Lower leg skin (tissue), 3 donors: ENCODE results near the gene YIPF5.

Experiments used
- POLR2A ChIP-seq, 2 donors: fragments of 450-650 bp; IDR thresholded peaks; one replicate each; pipeline ENCODE4 v1.6.1; 2016 to 2017; ENCODE audit warnings: antibody characterized with exemption in 2 of 2, mild to moderate bottlenecking in 1 of 2, moderate library complexity in 1 of 2
- TF ChIP-seq, protein P1 (sequence below), 3 donors: fragments of 450-650 bp; IDR thresholded peaks; one replicate each; pipeline ENCODE4 v1.5.1; 2016; ENCODE audit warnings: antibody characterized with exemption in 3 of 3, mild to moderate bottlenecking in 3 of 3, moderate library complexity in 2 of 3

- TF ChIP-seq, protein P1, sequence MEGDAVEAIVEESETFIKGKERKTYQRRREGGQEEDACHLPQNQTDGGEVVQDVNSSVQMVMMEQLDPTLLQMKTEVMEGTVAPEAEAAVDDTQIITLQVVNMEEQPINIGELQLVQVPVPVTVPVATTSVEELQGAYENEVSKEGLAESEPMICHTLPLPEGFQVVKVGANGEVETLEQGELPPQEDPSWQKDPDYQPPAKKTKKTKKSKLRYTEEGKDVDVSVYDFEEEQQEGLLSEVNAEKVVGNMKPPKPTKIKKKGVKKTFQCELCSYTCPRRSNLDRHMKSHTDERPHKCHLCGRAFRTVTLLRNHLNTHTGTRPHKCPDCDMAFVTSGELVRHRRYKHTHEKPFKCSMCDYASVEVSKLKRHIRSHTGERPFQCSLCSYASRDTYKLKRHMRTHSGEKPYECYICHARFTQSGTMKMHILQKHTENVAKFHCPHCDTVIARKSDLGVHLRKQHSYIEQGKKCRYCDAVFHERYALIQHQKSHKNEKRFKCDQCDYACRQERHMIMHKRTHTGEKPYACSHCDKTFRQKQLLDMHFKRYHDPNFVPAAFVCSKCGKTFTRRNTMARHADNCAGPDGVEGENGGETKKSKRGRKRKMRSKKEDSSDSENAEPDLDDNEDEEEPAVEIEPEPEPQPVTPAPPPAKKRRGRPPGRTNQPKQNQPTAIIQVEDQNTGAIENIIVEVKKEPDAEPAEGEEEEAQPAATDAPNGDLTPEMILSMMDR (IDR thresholded peaks at IDR 0.05), result no peak
- TF ChIP-seq POLR2A (IDR thresholded peaks at IDR 0.05), result no peak
Measured at GRCh38 chr5:144139586-144139985, 30.9 kb downstream of the YIPF5 start.
